A549 (cell line): ENCODE measurements around the gene BSDC1. TPM values are rescaled to one million over a fixed set of nuclear protein-coding genes. Genes with fewer than 3 reads are reported as not detected.

ENCODE experiments used
- ATAC-seq, 2 experiments: fragments of 200-7000 bp in 1 of 2; fragments of >200 bp in 1 of 2; cut with Nextera tagmentation in 1 of 2; cut with Tn5 transposase in 1 of 2; 3 replicates each; pipeline versions ENCODE4 v1.8.0 to v1.9.1; 2018 to 2020; ENCODE audit warnings: mild to moderate bottlenecking in 1 of 2, moderate library complexity in 1 of 2
- CTCF ChIA-PET: fragments of 300-600 bp; sonication (Branson Sonifier 250); formaldehyde crosslinking; extraction: SDS; loops from one replicate; lab custom pipeline; 2021; ENCODE audit warnings: antibody characterized with exemption, inconsistent platforms; lab: Yijun Ruan, JAX
- POLR2A ChIA-PET: fragments of 350-600 bp; formaldehyde crosslinking; extraction: SDS; loops from one replicate; lab custom pipeline; 2021; ENCODE audit warnings: antibody characterized with exemption, inconsistent platforms; lab: Yijun Ruan, JAX
- DNase-seq, 2 experiments: peaks; one replicate each; pipeline versions ENCODE4 v3.0.0 to v3.0.0-alpha.2; 2011 to 2016; ENCODE audit warnings: low read depth in 1 of 2, low spot score in 1 of 2
- FAIRE-seq: peaks from 2 replicates; lab custom pipeline; 2011; peaks lifted over from hg19 to GRCh38; lab: Jason Lieb, UNC
- H3K27ac ChIP-seq, 2 experiments: fragments of >200 bp; sonication (Bioruptor Twin); formaldehyde crosslinking; 3 replicates each; pipeline ENCODE4 v1.5.1; 2016 to 2017
- H3K4me1 ChIP-seq: fragments of >200 bp; sonication (Bioruptor Twin); formaldehyde crosslinking; 3 replicates; pipeline ENCODE4 v1.6.1; 2016
- H3K4me2 ChIP-seq: fragments of >200 bp; sonication (Bioruptor Twin); formaldehyde crosslinking; 3 replicates; pipeline ENCODE4 v1.6.1; 2016
- H3K4me3 ChIP-seq: fragments of >200 bp; sonication (Bioruptor Twin); formaldehyde crosslinking; 3 replicates; pipeline ENCODE4 v1.5.1; 2016
- H3K9me3 ChIP-seq: fragments of >200 bp; sonication (Bioruptor Twin); formaldehyde crosslinking; 3 replicates; pipeline ENCODE4 v1.6.1; 2016
- CBX2 ChIP-seq: fragments of 200-600 bp; sonication (generic); IDR thresholded peaks from 2 replicates; pipeline ENCODE4 v1.6.1; 2016; ENCODE audit warnings: low read depth, mild to moderate bottlenecking, borderline replicate concordance
- CBX8 ChIP-seq: fragments of 200-600 bp; sonication (generic); IDR thresholded peaks from 2 replicates; pipeline ENCODE4 v1.6.1; 2016
- CEBPB ChIP-seq, 2 experiments: fragments of >200 bp in 1 of 2; sonication (Bioruptor Twin) in 1 of 2; formaldehyde crosslinking in 1 of 2; IDR thresholded peaks; 2 replicates each; pipeline ENCODE4 v1.6.1; 2012 to 2016
- CHD2 ChIP-seq: fragments of 150-350 bp; IDR thresholded peaks from 2 replicates; pipeline ENCODE4 v1.6.1; 2014; ENCODE audit warnings: low read length; ENCODE audit not compliant: partially characterized antibody
- CHD4 ChIP-seq: fragments of 200-600 bp; sonication (generic); IDR thresholded peaks from 2 replicates; pipeline ENCODE4 v1.6.1; 2016; ENCODE audit warnings: antibody characterized with exemption, mild to moderate bottlenecking, borderline replicate concordance
- EHMT2 ChIP-seq: fragments of 200-600 bp; sonication (generic); IDR thresholded peaks from 2 replicates; pipeline ENCODE4 v1.6.1; 2016; ENCODE audit warnings: antibody characterized with exemption, low read depth, mild to moderate bottlenecking, moderate library complexity
- ELK1 ChIP-seq: fragments of 150-350 bp; IDR thresholded peaks from 2 replicates; pipeline ENCODE4 v1.6.1; 2014; ENCODE audit warnings: low read depth, mild to moderate bottlenecking, low read length
- EP300 ChIP-seq, 2 experiments: fragments of >200 bp; sonication (Bioruptor Twin); formaldehyde crosslinking; IDR thresholded peaks; 2 replicates in 1 of 2; 3 replicates in 1 of 2; pipeline ENCODE4 v1.6.1; 2016 to 2017
- GATA3 ChIP-seq: IDR thresholded peaks from 2 replicates; pipeline ENCODE4 v1.6.1; 2012; ENCODE audit warnings: borderline replicate concordance
- HDAC2 ChIP-seq: fragments of 200-600 bp; sonication (generic); IDR thresholded peaks from 2 replicates; pipeline ENCODE4 v1.6.1; 2016
- HES2 ChIP-seq: fragments of >200 bp; sonication (Bioruptor Twin); formaldehyde crosslinking; IDR thresholded peaks from 2 replicates; pipeline ENCODE4 v1.6.1; 2016
- HEYL ChIP-seq: fragments of 250-450 bp; sonication (Bioruptor Pico); IDR thresholded peaks from 2 replicates; pipeline ENCODE4 v1.8.0; 2021; ENCODE audit warnings: mild to moderate bottlenecking, moderate library complexity
- HOXA7 ChIP-seq: fragments of 250-450 bp; sonication (Bioruptor Pico); IDR thresholded peaks from 2 replicates; pipeline ENCODE4 v1.5.0; 2020; ENCODE audit warnings: mild to moderate bottlenecking, moderate library complexity
- HOXB13 ChIP-seq: fragments of 250-450 bp; sonication (Bioruptor Pico); IDR thresholded peaks from 2 replicates; pipeline ENCODE4 v1.5.0; 2020; ENCODE audit warnings: low read depth, mild to moderate bottlenecking, moderate library complexity
- JUN ChIP-seq, 2 experiments: fragments of >200 bp; sonication (Bioruptor Twin); formaldehyde crosslinking; IDR thresholded peaks; 2 replicates in 1 of 2; 3 replicates in 1 of 2; pipeline ENCODE4 v1.6.1; 2016 to 2017
- KDM1A ChIP-seq: fragments of 200-600 bp; sonication (generic); IDR thresholded peaks from 2 replicates; pipeline ENCODE4 v1.6.1; 2016; ENCODE audit warnings: low read depth, mild to moderate bottlenecking
- MAFK ChIP-seq: fragments of 450-650 bp; IDR thresholded peaks from 2 replicates; pipeline ENCODE4 v1.6.1; 2014; ENCODE audit not compliant: partially characterized antibody
- MAZ ChIP-seq: fragments of 150-350 bp; IDR thresholded peaks from 2 replicates; pipeline ENCODE4 v1.6.1; 2014; ENCODE audit warnings: antibody characterized with exemption, low read depth, low read length, borderline replicate concordance
- NPAS2 ChIP-seq: fragments of 250-450 bp; sonication (Bioruptor Pico); IDR thresholded peaks from 2 replicates; pipeline ENCODE4 v1.8.0; 2022; ENCODE audit warnings: mild to moderate bottlenecking, moderate library complexity, borderline replicate concordance
- NR3C1 ChIP-seq: fragments of >200 bp; sonication (Bioruptor Twin); formaldehyde crosslinking; IDR thresholded peaks from 3 replicates; pipeline ENCODE4 v1.6.1; 2017
- PBX3 ChIP-seq: IDR thresholded peaks from 2 replicates; pipeline ENCODE4 v1.6.1; 2012
- PHF8 ChIP-seq: fragments of 200-600 bp; sonication (generic); IDR thresholded peaks from 2 replicates; pipeline ENCODE4 v1.6.1; 2016; ENCODE audit warnings: low read depth, mild to moderate bottlenecking, antibody characterized with exemption, moderate library complexity, borderline replicate concordance
- POLR2A ChIP-seq: IDR thresholded peaks from 2 replicates; pipeline ENCODE4 v1.6.1; 2012; ENCODE audit warnings: mild to moderate bottlenecking, low read length
- RNF2 ChIP-seq: fragments of 200-600 bp; sonication (generic); IDR thresholded peaks from 2 replicates; pipeline ENCODE4 v1.6.1; 2016; ENCODE audit warnings: low read depth, mild to moderate bottlenecking, antibody characterized with exemption, moderate library complexity, borderline replicate concordance
- SMC3 ChIP-seq: fragments of >200 bp; sonication (Bioruptor Twin); formaldehyde crosslinking; IDR thresholded peaks from 3 replicates; pipeline ENCODE4 v1.6.1; 2018; ENCODE audit warnings: inconsistent platforms
- SREBF2 ChIP-seq: fragments of 450-650 bp; IDR thresholded peaks from 2 replicates; pipeline ENCODE4 v1.6.1; 2014; ENCODE audit warnings: mild to moderate bottlenecking, moderate library complexity
- ZC3H11A ChIP-seq: fragments of 450-650 bp; IDR thresholded peaks from 2 replicates; pipeline ENCODE4 v1.6.1; 2014; ENCODE audit warnings: antibody characterized with exemption, mild to moderate bottlenecking
- ZFP36 ChIP-seq: fragments of 450-650 bp; IDR thresholded peaks from 2 replicates; pipeline ENCODE4 v1.6.1; 2014; ENCODE audit warnings: borderline replicate concordance; ENCODE audit not compliant: partially characterized antibody
- ZNF302 ChIP-seq: fragments of 250-450 bp; sonication (Bioruptor Pico); IDR thresholded peaks from 2 replicates; pipeline ENCODE4 v1.9.0; 2021; ENCODE audit warnings: inconsistent platforms, mild to moderate bottlenecking, moderate library complexity
- ZSCAN20 ChIP-seq: fragments of 250-450 bp; sonication (Bioruptor Pico); IDR thresholded peaks from 2 replicates; pipeline ENCODE4 v1.8.0; 2022; ENCODE audit warnings: mild to moderate bottlenecking, moderate library complexity
- WGBS: methylation state at CpG from one replicate; pipeline ENCODE4 v1.1.6; 2017; ENCODE audit errors: missing lambda C conversion rate; 5-methylcytosine and 5-hydroxymethylcytosine counted together
- polyA plus RNA-seq, 4 experiments: library from polyadenylated mRNA; depleted of rRNA in 3 of 4; stranded (reverse); fragments of >200 nt; fragmentation: RNase III in 1 of 4; extraction: RNeasy Plus Mini Kit Qiagen cat#74134 plus additional on column Dnase treatment in 1 of 4; gene quantifications; 2 replicates in 3 of 4; 3 replicates in 1 of 4; pipeline ENCODE4 v1.2.3, GENCODE V29; 2011 to 2017

The BSDC1 gene
- polyA plus RNA-seq, 2 of the 4 experiments (the other 2 are of a cell fraction) = 19.9 to 22.7 TPM

GRCh38 chr1:32337855-32338636 is 56.2 kb downstream of the BSDC1 start:
- Histone ChIP-seq H3K4me1 (peaks cover 23% of the 10 kb centered on the region), H3K4me3 (no peak overlapping the region), H3K4me2 (no peak overlapping the region), H3K27ac (no peak overlapping the region), H3K9me3 (no peaks in the 10 kb centered on the region)
- WGBS = 78% methylated on average over 16 of the region's 16 CpGs
- no peak for TF ChIP-seq ZNF302 (CRISPR knock-in tag)
- TF ChIP-seq CBX2 = no peak
- TF ChIP-seq HDAC2 = no peak
- TF ChIP-seq CHD4 = no peak
- no peak for TF ChIP-seq CBX8
- TF ChIP-seq HOXA7 (CRISPR knock-in tag) = no peak
- TF ChIP-seq NR3C1 = no peak
- TF ChIP-seq EHMT2 = no peak
- TF ChIP-seq MAFK = no peak
- TF ChIP-seq KDM1A = no peak
- TF ChIP-seq PHF8 = no peak
- no peak for TF ChIP-seq HOXB13 (CRISPR knock-in tag)
- TF ChIP-seq MAZ = no peak
- no peak for TF ChIP-seq CHD2
- ChIA-PET POLR2A (interaction anchor here (1.3 kb wide), 1 partner anchor 14 kb away, joined by 5 read pairs; no protein-coding TSS in a partner anchor), CTCF (interaction anchor here (0.6 kb wide), 1 partner anchor 20 kb away, joined by 4 read pairs; no protein-coding TSS in a partner anchor)
- FAIRE-seq (no peak), ATAC-seq (no peak), DNase-seq (no peak)

GRCh38 chr1:32336963-32337675 is 57.1 kb downstream of the BSDC1 start:
- ATAC-seq = 0 out of 6 replicates have a peak, but pooled peaks of 1 of the 2 experiments have one; percentile 2
- no peak for FAIRE-seq
- ChIA-PET CTCF (interaction anchor here (0.6 to 1.7 kb wide), 2 partner anchors 21 to 121 kb away, joined by 4 to 5 read pairs; no protein-coding TSS in a partner anchor), POLR2A (interaction anchor here (1.1 to 2.1 kb wide), 6 partner anchors 8 to 57 kb away, joined by 3 to 20 read pairs (median 6); partner anchors contain the start of gene BSDC1)
- Histone ChIP-seq H3K4me2 (no peak overlapping the region), H3K9me3 (no peaks in the 10 kb centered on the region), H3K27ac (no peak overlapping the region), H3K4me3 (no peak overlapping the region), H3K4me1 (peaks cover 33% of the 10 kb centered on the region)
- 70% methylated on average over 5 of the region's 8 CpGs for WGBS
- DNase-seq = no peak
- TF ChIP-seq NR3C1 (no peak), PBX3 (no peak), NPAS2 (CRISPR knock-in tag) (no peak), GATA3 (no peak), ZFP36 (no peak), CEBPB (IDR thresholded peaks at IDR 0.05) (no peak), CHD2 (no peak), KDM1A (no peak), ZSCAN20 (no peak), HEYL (CRISPR knock-in tag) (no peak), CHD4 (no peak), HES2 (no peak), POLR2A (no peak), ELK1 (no peak), SREBF2 (no peak), RNF2 (no peak), EP300 (IDR thresholded peaks at IDR 0.05) (no peak), JUN (IDR thresholded peaks at IDR 0.05) (no peak), ZC3H11A (no peak), SMC3 (no peak)
